Measurements from ENCODE around the gene CDC42BPA.
"Not testable (repeated sequence)": the region's sequence is repeated elsewhere in the genome, so short reads cannot be mapped to it uniquely, and the experiment has no call there.

CDC42BPA gene

GRCh38 chr1:227190321-227190720 is 128.0 kb downstream of the CDC42BPA start:
- no peak for DNase-seq

GRCh38 chr1:227185291-227185690 is 133.0 kb downstream of the CDC42BPA start:
- no peak for DNase-seq

DNA sequence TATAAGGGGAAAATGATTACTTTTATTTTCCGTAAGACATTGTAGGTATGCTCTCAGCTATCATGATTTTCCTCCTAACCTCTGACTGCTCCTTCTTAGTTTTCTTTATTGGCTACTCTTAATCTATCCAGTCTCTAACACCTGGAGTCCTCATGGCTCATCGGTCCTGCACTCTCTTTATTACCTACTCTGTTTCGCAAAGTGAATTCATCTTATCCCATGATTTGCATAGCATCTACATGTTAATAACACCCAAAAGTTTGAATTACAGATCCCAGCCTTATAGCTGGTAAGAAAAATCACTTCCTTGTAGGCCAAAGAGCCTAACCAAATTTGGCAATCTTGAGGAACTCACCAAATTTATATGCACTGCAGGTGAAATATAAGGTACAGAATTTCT is 136.3 kb downstream of the CDC42BPA start:
- no peak for DNase-seq

GRCh38 chr1:227175611-227176010 is 142.7 kb downstream of the CDC42BPA start:
- no peak for DNase-seq

GRCh38 chr1:227174164-227174563 is 144.1 kb downstream of the CDC42BPA start:
- no peak for DNase-seq

GRCh38 chr1:227170361-227171166 is 147.7 kb downstream of the CDC42BPA start:
- DNase-seq = no peak

DNA sequence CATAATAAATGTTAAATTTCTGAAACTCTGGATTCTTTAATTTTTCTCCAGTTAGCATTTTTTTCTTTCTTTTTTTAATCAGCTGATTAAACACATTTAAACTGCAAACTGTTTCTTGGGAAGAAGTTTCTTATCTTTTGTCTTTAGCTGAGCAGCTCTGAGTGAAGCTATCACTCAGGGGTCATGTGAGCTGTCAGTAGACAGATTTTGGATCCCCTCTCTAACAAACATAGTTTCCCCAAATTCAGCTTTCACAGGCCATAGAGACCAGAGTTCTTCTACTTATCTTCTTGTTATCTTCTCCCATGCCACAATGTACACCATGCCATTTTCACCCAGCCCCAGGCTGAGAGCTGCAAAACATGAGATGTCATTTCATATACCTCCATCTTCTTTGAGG is 148.9 kb downstream of the CDC42BPA start:
- no peak for DNase-seq

- DNase-seq = no peak
Observed at GRCh38 chr1:227167276-227168101, 150.8 kb downstream of the CDC42BPA start.

DNA sequence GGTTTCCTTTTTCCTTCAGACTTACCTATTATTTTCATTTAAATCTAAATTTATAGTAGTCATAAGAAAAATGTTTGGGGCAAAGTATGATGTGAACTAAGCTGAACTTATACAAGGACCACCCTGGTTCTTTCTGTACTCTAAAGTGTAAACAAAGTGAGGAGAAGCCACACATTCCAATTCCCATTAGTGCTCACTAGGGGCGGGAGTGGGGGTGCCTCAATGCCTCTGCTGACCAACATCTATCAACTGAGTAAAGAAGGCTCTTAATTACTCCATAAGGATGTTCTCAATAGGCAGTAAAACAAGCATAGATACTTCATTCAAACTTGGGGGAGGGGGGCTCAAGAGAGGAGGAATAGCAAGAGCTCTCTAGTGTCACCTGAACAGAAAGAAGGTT is 151.7 kb downstream of the CDC42BPA start:
- DNase-seq = no peak

- DNase-seq = no peak
Observed at GRCh38 chr1:227161470-227161869, 156.8 kb downstream of the CDC42BPA start.

- no peak for DNase-seq
Observed at GRCh38 chr1:227156520-227156919, 161.8 kb downstream of the CDC42BPA start.

GRCh38 chr1:227155688-227156087 is 162.6 kb downstream of the CDC42BPA start:
- DNase-seq = no peak

GRCh38 chr1:227155004-227155403 is 163.3 kb downstream of the CDC42BPA start:
- DNase-seq = no peak

DNA sequence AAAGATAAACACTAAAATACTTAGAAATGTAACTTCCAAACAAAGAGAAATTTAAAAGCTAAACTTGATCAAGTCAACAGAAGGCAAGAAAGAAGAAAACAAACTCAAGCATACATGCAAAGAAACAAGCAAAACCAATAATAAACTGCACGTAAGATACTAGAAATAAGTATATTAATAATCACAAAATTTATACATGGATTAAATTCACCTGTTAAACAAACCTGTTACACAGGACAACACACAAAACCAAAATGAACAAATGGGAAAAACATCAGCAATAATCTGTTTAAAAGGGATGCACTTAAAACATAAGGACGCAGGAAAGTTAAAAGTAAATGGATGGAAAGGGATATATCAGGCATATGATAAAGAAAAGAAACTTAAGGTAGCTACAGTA is 165.8 kb downstream of the CDC42BPA start:
- DNase-seq = no peak

DNA sequence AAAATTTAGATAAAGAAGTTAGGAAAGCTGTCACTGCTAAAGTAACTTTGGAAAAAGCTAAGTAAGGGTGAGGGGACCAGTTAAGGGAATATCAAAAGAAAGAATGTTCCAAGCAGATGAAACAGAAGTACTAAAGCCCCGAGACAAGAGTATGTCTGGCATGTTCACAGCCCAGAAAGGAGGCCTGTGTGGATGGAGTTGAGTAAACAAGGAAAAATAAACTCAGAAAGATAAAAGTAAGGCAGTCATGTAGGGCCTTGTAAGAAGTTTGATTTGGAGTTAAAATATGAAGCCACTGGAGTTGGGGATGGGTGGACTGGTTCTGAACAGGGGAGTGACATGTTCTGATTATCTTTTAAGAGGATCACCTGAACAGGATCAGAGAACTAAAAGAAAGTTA is 177.9 kb downstream of the CDC42BPA start:
- no peak for DNase-seq

DNA sequence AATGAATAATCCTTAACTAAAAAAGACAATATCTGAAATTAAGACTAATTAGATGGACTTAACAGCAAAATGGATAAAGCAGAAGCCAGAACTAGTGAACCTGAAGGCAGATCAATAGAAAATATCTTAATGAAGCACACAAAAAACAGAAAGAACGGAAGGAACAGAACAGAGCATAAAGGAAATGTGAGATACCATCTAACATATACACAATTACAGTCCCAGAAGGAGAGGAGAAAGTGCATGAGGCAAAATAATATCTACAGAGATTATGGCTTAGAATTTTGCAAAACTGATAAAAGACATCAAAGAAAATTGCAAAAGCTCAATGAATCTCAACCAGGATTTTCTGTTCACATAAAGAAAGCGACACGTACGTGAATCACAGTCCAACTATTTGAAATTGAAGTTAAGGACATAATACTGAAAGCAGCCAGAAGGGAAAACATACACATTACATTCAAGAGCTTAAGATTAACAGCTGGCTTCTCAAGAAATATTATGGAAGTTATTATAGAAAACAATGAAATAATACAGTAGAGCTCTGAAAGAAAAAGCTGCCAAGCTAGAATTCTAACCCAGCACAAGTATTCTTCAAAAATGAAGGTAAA is 182.0 kb downstream of the CDC42BPA start:
- no peak for DNase-seq

DNA sequence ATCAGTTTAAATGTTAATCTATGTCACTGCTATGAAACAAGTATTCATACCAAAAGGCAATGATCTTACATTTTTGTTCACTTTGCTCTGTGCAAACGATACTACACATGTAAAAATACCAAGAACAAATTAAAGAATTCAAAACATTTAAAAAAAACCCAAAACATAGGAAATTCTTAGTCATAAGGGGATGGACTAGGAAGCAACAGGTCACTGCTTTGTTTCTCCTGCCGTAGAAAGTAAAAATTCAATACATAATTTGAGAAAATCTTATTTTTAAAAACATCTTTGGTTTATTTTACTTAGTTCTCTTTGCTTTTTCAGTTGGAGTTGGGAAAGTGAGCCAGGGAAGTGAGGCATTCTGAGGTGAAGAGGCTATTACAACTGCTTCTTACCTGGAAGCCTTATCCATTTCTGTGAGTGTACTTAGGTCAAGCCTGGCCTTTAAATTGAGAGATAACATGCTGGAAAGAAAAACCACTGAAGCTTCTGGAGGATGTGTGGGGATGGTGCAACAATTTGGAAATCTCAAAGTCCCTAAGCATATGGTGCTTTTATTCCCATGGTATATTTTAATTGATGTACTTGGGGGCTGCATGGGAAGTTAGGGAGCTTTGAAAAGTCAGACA is 183.5 kb downstream of the CDC42BPA start:
- no peak for DNase-seq

DNA sequence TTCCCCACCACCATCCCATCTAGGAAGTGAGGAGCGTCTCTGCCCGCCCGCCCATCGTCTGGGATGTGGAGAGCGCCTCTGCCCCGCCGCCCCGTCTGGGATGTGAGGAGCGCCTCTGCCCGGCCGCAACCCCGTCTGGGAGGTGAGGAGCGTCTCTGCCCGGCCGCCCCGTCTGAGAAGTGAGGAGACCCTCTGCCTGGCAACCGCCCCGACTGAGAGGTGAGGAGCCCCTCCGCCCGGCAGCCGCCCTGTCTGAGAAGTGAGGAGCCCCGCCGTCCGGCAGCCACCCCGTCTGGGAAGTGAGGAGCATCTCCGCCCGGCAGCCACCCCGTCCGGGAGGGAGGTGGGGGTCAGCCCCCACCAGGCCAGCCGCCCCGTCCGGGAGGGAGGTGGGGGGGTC is 185.6 kb downstream of the CDC42BPA start:
- DNase-seq = not testable (repeated sequence)

GRCh38 chr1:227131193-227131592 is 187.1 kb downstream of the CDC42BPA start:
- no peak for DNase-seq

DNA sequence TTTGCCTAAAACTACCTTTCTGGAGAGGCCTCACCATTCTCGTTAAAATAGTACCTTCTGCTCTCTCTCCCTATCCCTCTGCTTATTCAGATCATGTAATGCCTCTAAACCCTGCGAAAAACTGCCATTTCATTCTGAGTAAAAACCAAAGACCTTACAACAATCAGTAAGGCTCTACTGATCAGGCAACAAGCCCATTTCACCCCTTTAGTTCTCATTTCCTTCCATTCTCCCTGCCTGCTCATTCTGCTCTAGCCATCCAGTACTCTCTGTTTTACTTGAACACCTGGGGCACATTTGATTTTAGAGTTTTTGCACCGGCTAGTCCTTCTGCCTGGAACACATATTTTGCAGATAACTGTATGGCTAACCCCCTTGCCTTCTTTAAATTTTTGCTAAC is 190.4 kb downstream of the CDC42BPA start:
- DNase-seq = no peak

DNA sequence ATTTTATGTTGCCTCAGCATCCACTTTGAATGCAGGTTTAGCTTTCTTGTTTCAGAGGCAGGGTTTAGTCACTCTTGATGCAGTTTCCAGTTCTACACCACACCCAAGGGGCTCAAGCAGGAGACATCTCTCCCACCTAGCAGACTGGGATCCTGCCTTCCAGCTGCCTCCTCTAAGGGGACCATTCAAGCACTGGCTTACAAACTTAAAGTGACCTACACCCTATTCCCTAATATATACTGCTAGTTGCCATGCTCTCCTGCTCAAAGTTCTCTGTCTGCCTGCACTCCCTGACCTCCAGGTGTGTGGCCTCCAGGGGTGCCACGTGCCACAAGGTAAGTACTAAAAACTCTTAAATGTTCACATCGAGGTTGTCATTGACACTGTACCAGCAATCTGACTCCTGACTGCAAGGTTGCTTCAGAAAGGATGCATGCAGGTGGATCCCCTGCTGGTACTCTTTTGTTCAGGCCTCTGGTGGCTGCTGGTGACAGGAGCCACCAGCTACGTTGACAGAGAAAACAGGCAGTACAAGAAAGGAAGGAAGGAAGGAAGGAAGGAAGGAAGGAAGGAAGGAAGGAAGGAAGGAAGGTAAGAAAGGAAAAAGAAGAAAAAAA is 192.3 kb downstream of the CDC42BPA start:
- no peak for DNase-seq

DNA sequence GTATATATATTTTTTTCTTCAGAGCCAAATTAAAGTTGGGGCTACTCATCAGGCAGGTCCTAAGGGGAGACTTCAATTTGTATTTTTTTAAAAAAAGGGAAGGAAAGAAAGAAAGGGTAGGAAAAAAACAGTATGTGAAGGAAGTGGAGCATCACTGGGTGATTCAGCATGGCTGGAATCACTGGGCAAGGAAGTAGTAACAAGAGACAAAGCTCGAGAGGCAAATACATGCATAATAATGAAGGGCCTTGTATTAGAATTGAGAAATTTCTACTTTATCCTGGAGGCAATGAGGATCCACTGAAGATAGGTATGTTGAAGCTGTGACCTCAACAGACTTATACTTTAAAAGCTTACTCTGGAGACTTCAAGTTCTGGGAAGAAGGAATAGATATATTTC is 193.8 kb downstream of the CDC42BPA start:
- DNase-seq = no peak

GRCh38 chr1:227120826-227121225 is 197.5 kb downstream of the CDC42BPA start:
- DNase-seq = no peak
